HS-5 (cell line): Measurements from ENCODE around the gene ARPP19.
"Not testable (repeated sequence)": the region's sequence is repeated elsewhere in the genome, so short reads cannot be mapped to it uniquely, and the experiment has no call there.

Experiments used
- DNase-seq: peaks from one replicate; pipeline ENCODE4 v3.0.0-alpha.2; 2012; ENCODE audit warnings: low read depth

Gene ARPP19

GRCh38 chr15:52512869-52513268 is 56.0 kb downstream of the ARPP19 start:
- not testable (repeated sequence) for DNase-seq

- no peak for DNase-seq
Measured at GRCh38 chr15:52511084-52511483, 57.7 kb downstream of the ARPP19 start.

- no peak for DNase-seq
Measured at GRCh38 chr15:52509500-52510245, 59.2 kb downstream of the ARPP19 start.

- DNase-seq = no peak
Measured at GRCh38 chr15:52506549-52506948, 62.3 kb downstream of the ARPP19 start.

- DNase-seq = no peak
Measured at GRCh38 chr15:52505151-52505550, 63.7 kb downstream of the ARPP19 start.

GRCh38 chr15:52503788-52504496 is 64.9 kb downstream of the ARPP19 start:
- DNase-seq = no peak

GRCh38 chr15:52502608-52503007 is 66.2 kb downstream of the ARPP19 start:
- no peak for DNase-seq

GRCh38 chr15:52499506-52499905 is 69.3 kb downstream of the ARPP19 start:
- DNase-seq = no peak

GRCh38 chr15:52498706-52499105 is 70.1 kb downstream of the ARPP19 start:
- no peak for DNase-seq
